HEK293 (cell line): Measurements from ENCODE around the gene VGLL4.
A peak's percentile ranks its signal among the peaks of the same experiment; 100 is the strongest.

Source experiments
- CTCF ChIA-PET: fragments of 350-600 bp; formaldehyde crosslinking; extraction: SDS; loops from one replicate; lab custom pipeline; 2021; ENCODE audit warnings: antibody characterized with exemption; lab: Yijun Ruan, JAX
- POLR2A ChIA-PET: fragments of 300-600 bp; formaldehyde crosslinking; extraction: SDS; loops from one replicate; lab custom pipeline; 2020; ENCODE audit warnings: antibody characterized with exemption, inconsistent platforms; lab: Yijun Ruan, JAX
- H3K27ac ChIP-seq: fragments of 200-500 bp; sonication (Bioruptor generic); 2 replicates; pipeline ENCODE4 v1.5.1; 2014; ENCODE audit warnings: low read depth, low read length, control low read depth, inconsistent platforms; ENCODE audit errors: extremely low read depth
- H3K36me3 ChIP-seq, 2 experiments: fragments of 200-500 bp in 1 of 2; sonication (Bioruptor generic) in 1 of 2; 1 replicate in 1 of 2; 2 replicates in 1 of 2; pipeline ENCODE4 v1.5.1; 2014 to 2017; ENCODE audit warnings: inconsistent platforms in 2 of 2, low read length in 2 of 2; ENCODE audit not compliant: control insufficient read depth in 2 of 2, insufficient read depth in 1 of 2
- H3K4me1 ChIP-seq: fragments of 200-500 bp; sonication (Bioruptor generic); 2 replicates; pipeline ENCODE4 v1.5.1; 2014; ENCODE audit warnings: mild to moderate bottlenecking, low read length, inconsistent platforms; ENCODE audit not compliant: control insufficient read depth, insufficient read depth
- H3K4me3 ChIP-seq: 2 replicates; pipeline ENCODE4 v1.5.1; 2011; ENCODE audit warnings: low read depth, mild to moderate bottlenecking, control low read depth, low read length, moderate library complexity
- H3K9me3 ChIP-seq: fragments of 200-500 bp; sonication (Bioruptor generic); 2 replicates; pipeline ENCODE4 v1.5.1; 2014; ENCODE audit warnings: low read depth, low read length, inconsistent platforms; ENCODE audit not compliant: control insufficient read depth, insufficient read depth
- BCL11B ChIP-seq: fragments of 450-650 bp; formaldehyde crosslinking; IDR thresholded peaks from 2 replicates; pipeline ENCODE4 v1.5.1; 2016; ENCODE audit warnings: low read depth, missing biosample characterization, missing genetic modification characterization
- HOXA7 ChIP-seq: sonication (generic); formaldehyde crosslinking; IDR thresholded peaks from 2 replicates; pipeline ENCODE4 v1.8.1; 2022; ENCODE audit warnings: missing genetic modification reagents, borderline replicate concordance
- KLF8 ChIP-seq: fragments of 450-650 bp; formaldehyde crosslinking; IDR thresholded peaks from 2 replicates; pipeline ENCODE4 v1.5.1; 2016; ENCODE audit warnings: missing biosample characterization, missing genetic modification characterization
- MEIS1 ChIP-seq: sonication (generic); formaldehyde crosslinking; IDR thresholded peaks from 2 replicates; pipeline ENCODE4 v1.8.1; 2022; ENCODE audit warnings: missing genetic modification reagents, mild to moderate bottlenecking, borderline replicate concordance
- MYNN ChIP-seq: fragments of 450-650 bp; formaldehyde crosslinking; IDR thresholded peaks from 2 replicates; pipeline ENCODE4 v1.5.1; 2016; ENCODE audit warnings: missing biosample characterization, missing genetic modification characterization, borderline replicate concordance
- SALL2 ChIP-seq: fragments of 450-650 bp; formaldehyde crosslinking; IDR thresholded peaks from 2 replicates; pipeline ENCODE4 v1.5.0; 2017; ENCODE audit warnings: missing biosample characterization, mild to moderate bottlenecking, missing genetic modification characterization, borderline replicate concordance
- SP2 ChIP-seq: fragments of 450-650 bp; formaldehyde crosslinking; IDR thresholded peaks from 2 replicates; pipeline ENCODE4 v1.5.1; 2016; ENCODE audit warnings: missing biosample characterization, missing genetic modification characterization
- ZEB2 ChIP-seq: fragments of 450-650 bp; formaldehyde crosslinking; IDR thresholded peaks from 2 replicates; pipeline ENCODE4 v1.5.1; 2016; ENCODE audit warnings: missing biosample characterization, missing genetic modification characterization
- ZFHX2 ChIP-seq: fragments of 450-650 bp; formaldehyde crosslinking; conservative IDR thresholded peaks from 2 replicates; pipeline ENCODE4 v1.5.1; 2016; ENCODE audit warnings: missing biosample characterization, missing genetic modification characterization
- ZNF140 ChIP-seq: fragments of 450-650 bp; formaldehyde crosslinking; IDR thresholded peaks from 2 replicates; pipeline ENCODE4 v1.5.1; 2016; ENCODE audit warnings: missing biosample characterization, missing genetic modification characterization
- ZNF169 ChIP-seq: fragments of 450-650 bp; formaldehyde crosslinking; IDR thresholded peaks from 2 replicates; pipeline ENCODE4 v1.5.1; 2016; ENCODE audit warnings: missing biosample characterization, missing genetic modification characterization
- ZNF174 ChIP-seq: fragments of 450-650 bp; formaldehyde crosslinking; IDR thresholded peaks from 2 replicates; pipeline ENCODE4 v1.5.0; 2017; ENCODE audit warnings: missing biosample characterization, mild to moderate bottlenecking, missing genetic modification characterization
- ZNF223 ChIP-seq: fragments of 450-650 bp; formaldehyde crosslinking; IDR thresholded peaks from 2 replicates; pipeline ENCODE4 v1.5.1; 2016; ENCODE audit warnings: missing biosample characterization, missing genetic modification characterization
- ZNF311 ChIP-seq: fragments of 450-650 bp; formaldehyde crosslinking; IDR thresholded peaks from 2 replicates; pipeline ENCODE4 v1.5.1; 2017; ENCODE audit warnings: missing biosample characterization, missing genetic modification characterization, borderline replicate concordance
- ZNF335 ChIP-seq: fragments of 450-650 bp; formaldehyde crosslinking; conservative IDR thresholded peaks from 2 replicates; pipeline ENCODE4 v1.5.1; 2016; ENCODE audit warnings: missing biosample characterization, missing genetic modification characterization
- ZNF423 ChIP-seq: fragments of 450-650 bp; formaldehyde crosslinking; IDR thresholded peaks from 2 replicates; pipeline ENCODE4 v1.5.1; 2016; ENCODE audit warnings: missing biosample characterization, missing genetic modification characterization
- ZNF514 ChIP-seq: fragments of 450-650 bp; formaldehyde crosslinking; IDR thresholded peaks from 2 replicates; pipeline ENCODE4 v1.5.1; 2016; ENCODE audit warnings: missing biosample characterization, missing genetic modification characterization
- ZNF521 ChIP-seq: fragments of 450-650 bp; formaldehyde crosslinking; IDR thresholded peaks from 2 replicates; pipeline ENCODE4 v1.5.1; 2017; ENCODE audit warnings: missing biosample characterization, mild to moderate bottlenecking, missing genetic modification characterization
- ZNF549 ChIP-seq: fragments of 450-650 bp; IDR thresholded peaks from 2 replicates; pipeline ENCODE4 v1.5.1; 2018; ENCODE audit warnings: missing biosample characterization, missing genetic modification characterization, mild to moderate bottlenecking, inconsistent platforms, moderate library complexity
- ZNF624 ChIP-seq: fragments of 450-650 bp; formaldehyde crosslinking; IDR thresholded peaks from 2 replicates; pipeline ENCODE4 v1.5.1; 2017; ENCODE audit warnings: missing biosample characterization, missing genetic modification characterization
- ZNF776 ChIP-seq: fragments of 450-650 bp; formaldehyde crosslinking; IDR thresholded peaks from 2 replicates; pipeline ENCODE4 v1.5.0; 2017; ENCODE audit warnings: missing biosample characterization, missing genetic modification characterization, borderline replicate concordance
- ZNF777 ChIP-seq: fragments of 450-650 bp; formaldehyde crosslinking; IDR thresholded peaks from 2 replicates; pipeline ENCODE4 v1.5.1; 2017; ENCODE audit warnings: missing biosample characterization, missing genetic modification characterization, borderline replicate concordance
- ZNF792 ChIP-seq: fragments of 450-650 bp; formaldehyde crosslinking; IDR thresholded peaks from 2 replicates; pipeline ENCODE4 v1.5.1; 2016; ENCODE audit warnings: missing biosample characterization, missing genetic modification characterization
- ZSCAN23 ChIP-seq: fragments of 450-650 bp; formaldehyde crosslinking; IDR thresholded peaks from 2 replicates; pipeline ENCODE4 v1.5.1; 2016; ENCODE audit warnings: missing biosample characterization, missing genetic modification characterization
- TF ChIP-seq, protein P1 (sequence below): fragments of 450-650 bp; formaldehyde crosslinking; IDR thresholded peaks from 2 replicates; pipeline ENCODE4 v1.5.1; 2016; ENCODE audit warnings: missing biosample characterization, missing genetic modification characterization, borderline replicate concordance
- TF ChIP-seq, protein P2 (sequence below): fragments of 450-650 bp; formaldehyde crosslinking; IDR thresholded peaks from 2 replicates; pipeline ENCODE4 v1.5.1; 2016; ENCODE audit warnings: missing biosample characterization, missing genetic modification characterization
- TF ChIP-seq, protein P3 (sequence below): sonication (generic); formaldehyde crosslinking; IDR thresholded peaks from 2 replicates; pipeline ENCODE4 v1.8.1; 2022; ENCODE audit warnings: mild to moderate bottlenecking, moderate library complexity, missing genetic modification reagents
- TF ChIP-seq, protein P4 (sequence below): fragments of 450-650 bp; formaldehyde crosslinking; IDR thresholded peaks from 2 replicates; pipeline ENCODE4 v1.5.1; 2016; ENCODE audit warnings: missing biosample characterization, missing genetic modification characterization

VGLL4 gene

DNA sequence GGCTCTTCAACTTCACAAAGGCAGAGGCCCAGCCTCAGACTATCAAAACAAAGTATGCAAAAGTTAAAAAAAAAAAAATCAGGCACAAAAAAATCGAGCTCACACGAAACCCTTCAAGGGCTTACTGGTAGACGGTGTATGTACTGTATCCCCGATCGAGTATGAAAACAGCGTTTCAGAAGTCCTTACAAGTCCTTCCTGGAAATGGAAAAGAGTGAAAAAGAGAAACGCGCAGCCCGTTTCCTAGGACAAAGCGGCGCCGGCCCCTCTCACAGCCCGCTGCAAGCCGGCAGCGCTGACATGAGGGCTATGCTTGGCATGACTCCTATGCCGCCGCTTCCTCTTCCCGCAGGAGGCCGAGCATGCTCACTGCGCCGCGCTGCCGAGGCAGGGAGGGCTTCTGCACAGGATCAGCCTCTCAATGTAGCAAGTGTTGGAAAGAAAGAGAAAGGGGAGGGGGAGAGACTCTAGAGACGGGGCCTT, at the start of gene VGLL4 (continued):
- TF ChIP-seq, protein P1, sequence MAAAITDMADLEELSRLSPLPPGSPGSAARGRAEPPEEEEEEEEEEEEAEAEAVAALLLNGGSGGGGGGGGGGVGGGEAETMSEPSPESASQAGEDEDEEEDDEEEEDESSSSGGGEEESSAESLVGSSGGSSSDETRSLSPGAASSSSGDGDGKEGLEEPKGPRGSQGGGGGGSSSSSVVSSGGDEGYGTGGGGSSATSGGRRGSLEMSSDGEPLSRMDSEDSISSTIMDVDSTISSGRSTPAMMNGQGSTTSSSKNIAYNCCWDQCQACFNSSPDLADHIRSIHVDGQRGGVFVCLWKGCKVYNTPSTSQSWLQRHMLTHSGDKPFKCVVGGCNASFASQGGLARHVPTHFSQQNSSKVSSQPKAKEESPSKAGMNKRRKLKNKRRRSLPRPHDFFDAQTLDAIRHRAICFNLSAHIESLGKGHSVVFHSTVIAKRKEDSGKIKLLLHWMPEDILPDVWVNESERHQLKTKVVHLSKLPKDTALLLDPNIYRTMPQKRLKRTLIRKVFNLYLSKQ (tag by site-specific recombination) = no peak
- TF ChIP-seq ZNF174 (tag by site-specific recombination) (no peak), ZNF335 (peak; percentile 91), KLF8 (tag by site-specific recombination) (peak; percentile 10; the same call in 1 of the 2 replicates), ZNF514 (tag by site-specific recombination) (no peak), ZNF140 (tag by site-specific recombination) (no peak), MEIS1 (no peak), BCL11B (tag by site-specific recombination) (no peak), SP2 (tag by site-specific recombination) (peak; percentile 75), ZNF311 (tag by site-specific recombination) (no peak), HOXA7 (no peak), ZNF792 (no peak), ZNF423 (tag by site-specific recombination) (no peak), ZNF549 (tag by site-specific recombination) (no peak), ZNF777 (tag by site-specific recombination) (no peak), ZNF223 (tag by site-specific recombination) (no peak), ZNF624 (tag by site-specific recombination) (no peak), ZSCAN23 (no peak), ZFHX2 (tag by site-specific recombination) (no peak), SALL2 (no peak), MYNN (no peak)
- TF ChIP-seq, protein P2, sequence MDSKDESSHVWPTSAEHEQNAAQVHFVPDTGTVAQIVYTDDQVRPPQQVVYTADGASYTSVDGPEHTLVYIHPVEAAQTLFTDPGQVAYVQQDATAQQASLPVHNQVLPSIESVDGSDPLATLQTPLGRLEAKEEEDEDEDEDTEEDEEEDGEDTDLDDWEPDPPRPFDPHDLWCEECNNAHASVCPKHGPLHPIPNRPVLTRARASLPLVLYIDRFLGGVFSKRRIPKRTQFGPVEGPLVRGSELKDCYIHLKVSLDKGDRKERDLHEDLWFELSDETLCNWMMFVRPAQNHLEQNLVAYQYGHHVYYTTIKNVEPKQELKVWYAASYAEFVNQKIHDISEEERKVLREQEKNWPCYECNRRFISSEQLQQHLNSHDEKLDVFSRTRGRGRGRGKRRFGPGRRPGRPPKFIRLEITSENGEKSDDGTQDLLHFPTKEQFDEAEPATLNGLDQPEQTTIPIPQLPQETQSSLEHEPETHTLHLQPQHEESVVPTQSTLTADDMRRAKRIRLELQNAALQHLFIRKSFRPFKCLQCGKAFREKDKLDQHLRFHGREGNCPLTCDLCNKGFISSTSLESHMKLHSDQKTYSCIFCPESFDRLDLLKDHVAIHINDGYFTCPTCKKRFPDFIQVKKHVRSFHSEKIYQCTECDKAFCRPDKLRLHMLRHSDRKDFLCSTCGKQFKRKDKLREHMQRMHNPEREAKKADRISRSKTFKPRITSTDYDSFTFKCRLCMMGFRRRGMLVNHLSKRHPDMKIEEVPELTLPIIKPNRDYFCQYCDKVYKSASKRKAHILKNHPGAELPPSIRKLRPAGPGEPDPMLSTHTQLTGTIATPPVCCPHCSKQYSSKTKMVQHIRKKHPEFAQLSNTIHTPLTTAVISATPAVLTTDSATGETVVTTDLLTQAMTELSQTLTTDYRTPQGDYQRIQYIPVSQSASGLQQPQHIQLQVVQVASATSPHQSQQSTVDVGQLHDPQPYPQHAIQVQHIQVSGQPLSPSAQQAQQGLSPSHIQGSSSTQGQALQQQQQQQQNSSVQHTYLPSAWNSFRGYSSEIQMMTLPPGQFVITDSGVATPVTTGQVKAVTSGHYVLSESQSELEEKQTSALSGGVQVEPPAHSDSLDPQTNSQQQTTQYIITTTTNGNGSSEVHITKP (tag by site-specific recombination) = peak; percentile 27; the same call in 1 of the 2 replicates
- TF ChIP-seq, protein P3, sequence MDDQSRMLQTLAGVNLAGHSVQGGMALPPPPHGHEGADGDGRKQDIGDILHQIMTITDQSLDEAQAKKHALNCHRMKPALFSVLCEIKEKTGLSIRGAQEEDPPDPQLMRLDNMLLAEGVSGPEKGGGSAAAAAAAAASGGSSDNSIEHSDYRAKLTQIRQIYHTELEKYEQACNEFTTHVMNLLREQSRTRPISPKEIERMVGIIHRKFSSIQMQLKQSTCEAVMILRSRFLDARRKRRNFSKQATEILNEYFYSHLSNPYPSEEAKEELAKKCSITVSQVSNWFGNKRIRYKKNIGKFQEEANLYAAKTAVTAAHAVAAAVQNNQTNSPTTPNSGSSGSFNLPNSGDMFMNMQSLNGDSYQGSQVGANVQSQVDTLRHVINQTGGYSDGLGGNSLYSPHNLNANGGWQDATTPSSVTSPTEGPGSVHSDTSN (CRISPR knock-in tag) = no peak

DNA sequence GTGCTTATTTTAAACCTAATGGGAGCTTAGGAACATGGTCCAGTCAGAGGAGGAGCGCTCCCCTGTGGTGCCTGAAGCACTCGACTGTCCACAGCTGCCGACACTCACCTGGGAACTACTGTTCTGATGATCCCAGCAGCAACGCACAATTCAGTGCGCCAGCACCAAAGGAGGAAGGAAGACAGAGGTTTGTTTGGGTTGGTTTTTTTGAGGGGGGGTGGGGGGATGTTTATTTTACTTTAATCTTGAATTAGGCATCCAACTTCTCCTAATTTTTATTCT, 48.8 kb upstream of the VGLL4 start:
- Histone ChIP-seq H3K4me3 (no peak overlapping the region), H3K27ac (no peak overlapping the region), H3K4me1 (peaks cover 23% of the 10 kb centered on the region), H3K9me3 (no peaks in the 10 kb centered on the region), H3K36me3 (no peaks in the 10 kb centered on the region; a peak in 1 of 3 replicates)
- TF ChIP-seq, protein P4, sequence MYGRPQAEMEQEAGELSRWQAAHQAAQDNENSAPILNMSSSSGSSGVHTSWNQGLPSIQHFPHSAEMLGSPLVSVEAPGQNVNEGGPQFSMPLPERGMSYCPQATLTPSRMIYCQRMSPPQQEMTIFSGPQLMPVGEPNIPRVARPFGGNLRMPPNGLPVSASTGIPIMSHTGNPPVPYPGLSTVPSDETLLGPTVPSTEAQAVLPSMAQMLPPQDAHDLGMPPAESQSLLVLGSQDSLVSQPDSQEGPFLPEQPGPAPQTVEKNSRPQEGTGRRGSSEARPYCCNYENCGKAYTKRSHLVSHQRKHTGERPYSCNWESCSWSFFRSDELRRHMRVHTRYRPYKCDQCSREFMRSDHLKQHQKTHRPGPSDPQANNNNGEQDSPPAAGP (tag by site-specific recombination) = no peak
- TF ChIP-seq ZNF521 (tag by site-specific recombination) (no peak), ZNF776 (tag by site-specific recombination) (no peak), ZNF169 (tag by site-specific recombination) (no peak), ZEB2 (tag by site-specific recombination) (no peak), MEIS1 (no peak)
- ChIA-PET POLR2A (interaction anchor here (0.9 kb wide), 1 partner anchor 10 kb away, joined by 3 read pairs; no protein-coding TSS in a partner anchor), CTCF (no interaction called here)
